Superior temporal gyrus (tissue), 1 donor: Measurements from ENCODE around the gene KREMEN1.
A peak's percentile ranks its signal among the peaks of the same experiment; 100 is the strongest.

Experiments used
- DNase-seq: peaks from one replicate; pipeline ENCODE4 v3.0.0-alpha.2; 2016; ENCODE audit errors: extremely low spot score

The KREMEN1 gene

DNA sequence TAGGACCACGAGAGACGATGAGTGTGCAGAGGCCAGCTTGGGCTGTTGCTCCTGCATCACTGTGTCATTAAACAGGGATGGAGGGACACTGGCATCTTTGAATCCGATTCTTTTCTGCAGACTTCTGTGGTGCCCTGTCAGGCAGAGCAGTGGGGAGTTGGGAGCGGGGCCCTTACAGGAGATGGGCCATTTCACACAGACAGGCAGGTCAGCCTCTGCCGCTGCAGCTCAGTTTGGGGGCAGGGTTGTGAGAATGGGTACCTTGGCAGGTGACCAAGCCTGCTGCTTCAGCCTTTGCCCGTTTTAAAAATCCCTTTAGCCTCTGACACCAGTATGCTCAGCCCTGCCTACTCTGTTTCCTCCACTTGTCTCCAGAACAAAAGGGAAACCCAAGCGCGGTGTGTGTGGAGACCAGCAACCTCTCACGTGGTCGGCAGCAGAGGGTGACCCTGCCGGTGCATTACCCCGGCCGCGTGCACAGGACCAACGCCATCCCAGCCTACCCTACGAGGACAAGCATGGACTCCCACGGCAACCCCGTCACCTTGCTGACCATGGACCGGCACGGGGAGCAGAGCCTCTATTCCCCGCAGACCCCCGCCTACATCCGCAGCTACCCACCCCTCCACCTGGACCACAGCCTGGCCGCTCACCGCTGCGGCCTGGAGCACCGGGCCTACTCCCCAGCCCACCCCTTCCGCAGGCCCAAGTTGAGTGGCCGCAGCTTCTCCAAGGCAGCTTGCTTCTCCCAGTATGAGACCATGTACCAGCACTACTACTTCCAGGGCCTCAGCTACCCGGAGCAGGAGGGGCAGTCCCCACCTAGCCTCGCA, 23.8 kb upstream of the KREMEN1 start:
- no peak for DNase-seq

DNA sequence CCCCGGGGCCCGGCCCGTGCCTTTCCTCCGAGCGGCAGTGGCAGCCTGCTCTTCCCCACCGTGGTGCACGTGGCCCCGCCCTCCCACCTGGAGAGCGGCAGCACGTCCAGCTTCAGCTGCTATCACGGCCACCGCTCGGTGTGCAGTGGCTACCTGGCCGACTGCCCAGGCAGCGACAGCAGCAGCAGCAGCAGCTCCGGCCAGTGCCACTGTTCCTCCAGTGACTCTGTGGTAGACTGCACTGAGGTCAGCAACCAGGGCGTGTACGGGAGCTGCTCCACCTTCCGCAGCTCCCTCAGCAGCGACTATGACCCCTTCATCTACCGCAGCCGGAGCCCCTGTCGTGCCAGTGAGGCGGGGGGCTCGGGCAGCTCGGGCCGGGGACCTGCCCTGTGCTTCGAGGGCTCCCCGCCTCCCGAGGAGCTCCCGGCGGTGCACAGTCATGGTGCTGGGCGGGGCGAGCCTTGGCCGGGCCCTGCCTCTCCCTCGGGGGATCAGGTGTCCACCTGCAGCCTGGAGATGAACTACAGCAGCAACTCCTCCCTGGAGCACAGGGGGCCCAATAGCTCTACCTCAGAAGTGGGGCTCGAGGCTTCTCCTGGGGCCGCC, 23.1 kb upstream of the KREMEN1 start:
- DNase-seq, result no peak

DNA sequence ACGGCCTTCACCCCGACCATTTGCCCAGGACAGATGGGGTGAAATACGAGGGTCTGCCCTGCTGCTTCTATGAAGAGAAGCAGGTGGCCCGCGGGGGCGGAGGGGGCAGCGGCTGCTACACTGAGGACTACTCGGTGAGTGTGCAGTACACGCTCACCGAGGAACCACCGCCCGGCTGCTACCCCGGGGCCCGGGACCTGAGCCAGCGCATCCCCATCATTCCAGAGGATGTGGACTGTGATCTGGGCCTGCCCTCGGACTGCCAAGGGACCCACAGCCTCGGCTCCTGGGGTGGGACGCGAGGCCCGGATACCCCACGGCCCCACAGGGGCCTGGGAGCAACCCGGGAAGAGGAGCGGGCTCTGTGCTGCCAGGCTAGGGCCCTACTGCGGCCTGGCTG, 22.4 kb upstream of the KREMEN1 start:
- DNase-seq, result no peak

DNA sequence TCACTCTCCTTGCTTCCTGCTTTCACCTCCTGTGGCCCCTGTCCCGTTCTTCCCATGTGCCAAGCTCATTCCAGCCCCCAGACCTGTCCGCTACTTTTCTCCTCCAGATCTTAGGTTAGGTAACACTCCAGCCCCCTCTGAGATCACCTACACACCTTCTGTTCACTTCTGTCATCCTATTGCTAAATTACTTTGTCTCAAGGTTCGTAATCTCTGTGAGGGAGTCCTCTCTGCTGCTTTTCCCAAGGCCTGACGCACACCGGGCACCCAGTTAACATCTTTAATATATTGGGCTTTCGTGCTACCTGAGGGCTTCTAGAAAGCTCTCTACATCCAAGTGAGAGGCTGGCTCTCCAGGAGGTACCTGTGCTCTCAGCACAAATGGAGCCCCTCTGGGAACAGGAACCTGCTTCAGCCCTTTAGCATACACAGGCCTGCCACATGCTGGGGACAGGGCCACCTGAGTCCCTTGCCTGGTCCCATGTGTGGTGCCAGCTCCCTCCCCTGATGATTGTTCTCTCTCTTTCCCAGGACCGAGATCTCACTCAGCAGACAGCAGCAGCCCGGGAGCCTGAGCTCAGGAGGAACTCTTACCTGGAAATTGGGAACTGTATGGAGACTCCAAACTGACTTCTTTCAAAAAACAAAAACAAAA, 19.7 kb upstream of the KREMEN1 start:
- no peak for DNase-seq

DNA sequence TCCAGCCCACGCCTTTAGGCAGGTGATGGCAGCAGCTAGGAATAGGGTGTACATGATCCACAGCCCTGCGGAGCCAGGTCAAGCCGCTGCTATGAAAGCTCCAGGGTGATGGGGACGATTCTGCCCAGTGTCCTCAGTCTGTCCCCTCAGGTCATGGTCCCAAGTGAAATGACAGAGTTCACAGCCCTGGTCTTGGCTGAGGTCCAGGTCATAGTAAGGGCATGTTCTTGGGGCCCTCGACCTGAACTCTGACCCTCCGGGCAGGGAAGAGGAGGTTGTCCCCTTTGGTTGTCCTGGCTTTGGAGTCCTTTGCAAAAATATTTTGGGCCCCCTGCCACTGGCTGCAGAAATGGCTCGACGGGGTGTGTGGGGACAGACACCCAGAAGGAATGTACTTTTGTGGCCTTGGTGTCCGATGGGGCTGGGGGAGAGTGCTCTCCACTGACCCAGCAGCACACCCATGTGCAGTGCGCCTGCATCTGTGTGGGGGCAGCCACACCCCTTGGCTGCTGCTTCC, 18.5 kb upstream of the KREMEN1 start:
- no peak for DNase-seq

DNA sequence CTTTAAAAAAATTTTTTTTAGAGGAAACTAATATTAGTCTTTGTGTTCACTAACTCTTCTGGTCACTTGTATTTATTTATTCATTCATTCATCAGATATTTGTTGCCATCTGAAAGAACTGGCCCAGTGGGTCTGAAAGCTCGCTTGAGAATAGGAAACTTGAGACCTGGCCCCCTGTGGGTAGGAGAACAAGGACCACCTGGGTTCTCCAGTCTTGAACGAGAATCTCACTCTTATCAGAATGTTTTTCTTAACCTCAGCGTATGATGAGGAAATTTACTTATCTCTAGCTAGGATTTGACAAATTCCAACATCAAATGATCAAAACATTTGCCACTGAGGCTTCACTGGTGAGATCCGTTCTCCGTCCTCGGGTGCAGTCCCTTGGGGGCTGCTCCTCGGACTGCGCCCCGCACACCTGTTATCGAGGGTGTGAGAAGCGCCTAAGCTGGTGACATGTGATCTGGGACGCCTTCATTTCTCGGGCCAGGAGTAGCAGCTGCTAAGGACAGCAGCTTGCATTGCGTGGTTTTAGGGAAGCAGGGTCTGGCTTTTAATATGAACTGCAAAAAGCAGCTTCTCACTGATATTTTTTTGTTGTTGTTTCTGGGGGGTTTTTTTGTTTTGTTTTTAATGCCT, 17.5 kb upstream of the KREMEN1 start:
- no peak for DNase-seq

DNA sequence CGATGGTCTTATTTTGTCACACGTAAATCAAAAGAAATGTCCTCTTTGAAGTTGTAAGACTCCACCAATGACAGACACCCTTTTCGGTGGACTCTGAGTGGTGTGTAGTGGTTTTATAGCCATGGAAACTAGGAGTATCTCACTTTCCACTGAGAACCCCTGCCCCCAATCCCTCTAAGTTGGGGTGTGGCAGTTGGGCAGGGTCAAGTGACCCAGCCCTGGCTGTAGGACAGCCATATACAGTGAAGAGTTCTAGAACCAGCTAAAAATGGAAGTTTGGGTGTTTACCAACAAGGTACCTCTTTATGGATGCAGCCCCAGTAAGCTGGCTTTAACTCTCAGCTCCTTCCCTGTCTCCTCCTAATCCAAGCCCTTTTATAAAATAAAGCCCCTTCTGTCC, 16.4 kb upstream of the KREMEN1 start:
- DNase-seq, result no peak

DNA sequence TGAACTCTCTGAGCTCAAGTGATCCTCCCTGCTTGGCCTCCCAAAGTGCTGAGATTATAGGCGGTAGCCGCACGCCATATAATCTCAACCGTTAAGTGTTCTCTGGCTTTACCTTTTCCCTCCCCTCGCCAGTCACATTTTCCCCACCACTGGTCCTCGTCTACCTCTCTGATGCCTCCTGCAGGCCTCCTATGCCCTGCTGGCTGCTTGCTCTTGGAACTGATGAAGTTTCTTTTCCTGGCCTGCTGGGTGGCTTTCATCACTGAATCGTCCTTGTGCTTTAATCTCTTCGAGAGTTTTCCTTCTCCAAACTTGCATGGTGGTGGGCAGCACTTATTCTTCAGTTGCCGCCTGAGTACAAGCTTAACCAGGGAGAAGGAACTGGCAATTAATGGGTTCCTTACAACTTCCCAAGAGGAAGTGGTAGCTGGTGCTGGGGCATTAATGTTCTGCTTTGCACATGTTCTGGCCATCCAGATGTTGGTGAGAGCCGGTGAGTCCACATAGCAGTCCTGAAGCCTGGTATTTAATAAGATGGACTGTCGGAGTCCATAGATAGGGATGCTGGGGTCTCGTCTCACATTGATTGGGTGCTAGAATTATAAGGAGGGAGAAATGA, 12.5 kb upstream of the KREMEN1 start:
- no peak for DNase-seq

DNA sequence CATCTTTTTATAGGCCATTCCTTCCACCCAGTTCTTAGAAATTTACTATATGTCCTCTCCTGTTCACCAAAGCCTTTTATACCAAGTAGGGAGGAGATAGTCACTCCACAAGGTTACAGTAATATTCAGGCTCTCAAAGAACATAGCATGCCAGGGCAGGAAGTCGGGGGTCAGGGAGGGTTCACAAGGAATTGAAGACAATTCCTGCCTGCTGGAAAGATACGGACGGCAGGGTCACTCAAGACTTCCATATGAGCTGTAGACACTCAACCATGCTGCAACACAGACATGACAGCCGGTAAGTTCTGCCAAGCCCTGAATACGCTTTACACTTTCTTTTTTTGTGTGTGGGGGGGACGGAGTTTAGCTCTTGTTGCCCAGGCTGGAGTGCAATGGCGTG, 11.9 kb upstream of the KREMEN1 start:
- DNase-seq, result no peak

DNA sequence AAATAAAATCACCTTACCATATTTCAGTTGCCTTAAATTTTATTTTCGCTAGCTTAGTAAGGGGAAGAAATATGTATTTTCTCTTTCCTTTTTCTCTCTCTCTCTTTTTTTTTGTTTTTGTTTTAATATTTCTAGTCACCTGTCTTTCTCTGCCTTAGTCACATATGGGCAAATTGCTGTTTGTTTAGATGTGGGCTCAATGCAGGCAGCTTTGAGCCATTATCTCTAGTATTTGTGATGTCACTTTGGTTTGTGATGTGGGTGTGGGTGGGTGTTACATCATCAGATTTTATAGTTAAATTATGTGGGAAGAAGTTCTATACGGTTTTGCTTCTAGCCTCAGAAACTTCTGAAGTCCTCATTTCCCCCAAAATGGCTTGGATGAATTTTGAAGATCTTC, 11.1 kb upstream of the KREMEN1 start, which contains the start of gene C22orf31:
TSS of gene C22orf31 (minus strand) at position 59 of the 400 bp plus-strand sequence. CDS start at position 20, 39 bp downstream.
- no peak for DNase-seq

DNA sequence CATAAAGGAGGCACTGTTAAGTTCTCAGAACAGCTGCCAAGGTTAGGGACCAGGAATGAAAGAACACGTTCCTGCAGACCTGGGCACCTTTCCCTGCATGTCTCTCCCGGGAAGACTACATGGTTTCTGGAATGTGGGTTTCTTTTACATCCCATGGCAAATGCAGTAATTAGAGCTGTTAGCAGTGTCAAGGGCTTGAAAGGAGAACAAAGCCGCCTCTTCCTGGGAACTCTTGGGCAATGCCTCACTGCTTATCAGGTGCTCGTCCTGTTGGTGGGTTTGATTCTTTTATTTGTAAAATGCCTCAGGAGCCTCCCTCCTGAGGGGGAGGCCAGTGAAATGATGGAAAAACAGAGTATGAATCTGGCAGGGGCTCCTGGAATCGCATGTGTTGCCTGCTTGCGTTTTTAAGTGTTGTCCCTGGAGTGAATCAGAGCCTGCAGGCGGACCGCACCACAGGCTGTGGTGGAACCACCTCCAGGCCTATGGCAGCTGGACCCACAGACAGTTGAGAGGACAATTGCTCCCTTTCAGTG, 10.5 kb upstream of the KREMEN1 start:
- DNase-seq, result no peak

DNA sequence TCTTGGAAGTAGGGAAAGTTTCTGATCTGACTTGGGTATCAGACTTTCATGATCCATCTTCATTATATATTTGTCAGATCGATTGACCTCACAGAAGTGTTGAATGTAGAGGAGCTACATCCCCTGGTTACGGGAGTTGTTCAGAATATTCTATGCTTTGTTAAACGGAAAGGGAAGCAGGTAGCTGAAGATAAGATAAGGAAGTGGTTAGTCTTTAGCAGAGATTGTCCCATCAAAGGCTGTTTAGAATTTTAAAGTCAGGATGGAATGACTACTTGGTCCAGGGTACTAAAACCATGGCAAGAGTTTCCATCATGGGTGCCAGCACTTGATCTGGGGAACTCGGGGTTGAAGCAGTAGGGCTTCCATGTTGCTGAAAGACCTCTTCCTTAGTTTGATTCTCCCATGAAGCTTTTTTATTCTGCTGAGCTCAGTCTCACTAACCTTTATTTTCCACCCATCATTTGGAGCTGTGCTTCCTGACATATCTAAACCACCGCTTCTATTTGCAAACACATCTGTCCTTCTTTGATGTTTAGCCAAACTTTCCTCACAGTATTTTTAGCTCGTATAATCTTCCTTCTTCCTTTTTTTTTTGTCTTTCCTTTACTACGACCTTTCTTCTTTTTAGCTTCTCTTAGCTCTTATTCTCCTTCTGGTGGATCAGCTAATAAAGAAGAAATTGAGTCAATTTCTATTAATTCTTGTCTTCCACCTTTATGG, 7.2 kb upstream of the KREMEN1 start:
- DNase-seq, result no peak

DNA sequence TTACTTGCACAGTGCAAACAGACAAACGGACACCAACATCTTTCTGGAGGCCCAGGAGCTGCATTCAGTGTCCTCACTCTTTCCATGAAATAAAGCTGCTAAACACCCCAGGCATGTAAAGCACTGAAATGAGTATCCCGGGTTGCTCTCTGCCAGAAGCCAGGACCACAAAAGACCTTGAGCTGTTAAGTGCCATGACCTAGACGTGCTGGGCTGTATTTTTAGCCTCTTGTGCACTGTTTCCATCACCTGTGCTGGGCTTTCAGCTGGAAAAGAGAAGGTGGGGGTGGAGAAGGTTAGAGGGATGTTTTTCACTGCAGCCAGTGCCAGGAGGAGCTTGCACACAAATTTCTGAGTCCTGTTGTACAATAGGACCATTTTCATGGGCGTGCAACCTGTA, 3.4 kb upstream of the KREMEN1 start:
- no peak for DNase-seq

DNA sequence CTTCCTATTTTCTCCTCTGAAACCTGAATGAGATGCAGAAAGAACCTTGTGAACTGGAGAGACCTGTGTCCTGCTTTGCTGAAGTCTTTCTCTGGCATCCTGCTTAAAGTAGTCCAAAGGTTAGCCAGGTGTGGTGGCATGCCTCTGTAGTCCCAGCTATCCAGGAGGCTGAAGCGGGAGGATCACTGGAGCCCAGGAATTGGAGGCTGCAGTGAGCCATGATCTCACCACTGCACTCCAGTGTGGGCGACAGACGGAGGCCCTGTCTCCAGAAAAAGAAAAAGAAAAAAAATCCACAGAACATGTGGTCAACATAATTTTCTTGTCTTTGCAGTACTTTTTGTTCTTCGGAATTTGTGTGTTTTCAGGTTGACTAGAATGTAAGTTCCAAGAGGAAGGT, 2.3 kb upstream of the KREMEN1 start:
- DNase-seq, result no peak

DNA sequence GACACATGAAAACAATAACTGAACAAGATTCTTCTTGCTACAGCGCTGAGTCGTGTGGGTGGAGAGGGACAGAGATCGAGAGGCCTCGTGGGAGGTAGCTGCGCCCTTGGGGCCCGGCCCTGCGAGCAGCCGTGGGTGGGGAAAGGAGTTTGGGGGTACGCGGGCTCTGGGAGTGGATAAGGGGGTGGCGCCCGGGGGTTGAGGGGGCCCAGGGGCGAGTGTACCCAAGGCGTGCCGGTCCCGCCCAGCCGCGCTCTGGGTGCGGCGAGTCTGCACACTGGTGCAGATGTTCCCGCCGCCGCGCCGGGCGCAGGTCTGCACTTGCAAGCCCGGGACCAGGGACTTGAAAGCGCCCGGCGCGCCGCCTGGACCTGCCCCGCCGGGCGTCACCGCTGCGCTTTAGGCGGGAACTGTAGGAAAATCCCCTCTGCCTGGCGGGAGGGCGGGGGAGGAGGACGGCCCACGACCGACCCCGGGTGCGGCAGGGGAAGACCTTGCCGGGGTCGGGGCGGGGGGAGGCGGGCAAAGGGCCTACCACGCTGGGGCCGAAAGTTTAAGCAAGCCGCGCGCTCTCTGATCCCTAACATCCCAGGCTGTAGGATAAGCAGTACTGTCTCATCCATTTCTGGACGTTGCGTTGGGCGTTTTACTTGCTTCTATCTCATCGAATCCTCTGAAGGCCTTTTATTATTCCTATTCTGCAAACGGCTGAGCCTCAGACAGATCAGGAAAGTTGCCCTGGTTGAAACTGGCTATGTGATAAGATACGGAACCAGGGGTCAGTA, 1.4 kb upstream of the KREMEN1 start:
- DNase-seq, result no peak

DNA sequence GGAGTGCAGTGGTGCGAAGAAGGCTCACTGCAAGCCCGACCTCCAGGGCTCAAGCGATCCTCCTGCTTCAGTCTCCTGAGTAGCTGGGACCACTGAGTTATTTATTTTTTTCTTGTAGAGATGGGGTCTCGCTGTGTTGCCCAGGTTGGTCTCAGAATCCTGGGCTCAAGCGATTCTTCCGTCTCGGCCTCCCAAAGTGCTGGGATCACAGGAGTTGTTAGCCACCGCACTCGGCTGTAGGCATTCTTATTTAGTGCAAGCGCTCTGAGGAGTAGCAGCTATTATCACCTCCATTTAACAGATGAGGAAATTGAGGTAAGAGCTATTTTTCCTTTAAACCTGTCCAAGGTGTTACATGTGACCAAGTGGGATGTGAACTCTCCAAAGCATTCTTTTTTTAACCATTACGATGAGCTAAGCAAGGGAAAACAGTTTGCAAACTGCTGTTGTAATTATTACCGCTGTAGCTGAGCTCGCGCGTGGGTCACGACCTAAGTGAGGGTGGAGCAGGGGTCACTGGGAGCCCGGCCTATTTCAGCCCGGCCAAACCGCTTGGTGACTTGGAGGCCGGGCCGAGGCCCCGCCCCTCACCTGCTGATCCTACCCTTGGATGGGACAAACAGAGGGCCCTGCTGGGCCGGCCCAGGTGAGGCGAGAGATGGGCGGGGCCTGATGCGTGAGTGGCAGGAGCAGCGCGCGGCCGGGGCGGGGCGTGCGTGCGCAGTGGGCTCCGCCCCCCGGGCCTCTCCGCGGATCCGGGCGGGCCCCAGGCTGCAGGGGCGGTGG, 449 bp upstream of the KREMEN1 start:
- peak; percentile 59 for DNase-seq

DNA sequence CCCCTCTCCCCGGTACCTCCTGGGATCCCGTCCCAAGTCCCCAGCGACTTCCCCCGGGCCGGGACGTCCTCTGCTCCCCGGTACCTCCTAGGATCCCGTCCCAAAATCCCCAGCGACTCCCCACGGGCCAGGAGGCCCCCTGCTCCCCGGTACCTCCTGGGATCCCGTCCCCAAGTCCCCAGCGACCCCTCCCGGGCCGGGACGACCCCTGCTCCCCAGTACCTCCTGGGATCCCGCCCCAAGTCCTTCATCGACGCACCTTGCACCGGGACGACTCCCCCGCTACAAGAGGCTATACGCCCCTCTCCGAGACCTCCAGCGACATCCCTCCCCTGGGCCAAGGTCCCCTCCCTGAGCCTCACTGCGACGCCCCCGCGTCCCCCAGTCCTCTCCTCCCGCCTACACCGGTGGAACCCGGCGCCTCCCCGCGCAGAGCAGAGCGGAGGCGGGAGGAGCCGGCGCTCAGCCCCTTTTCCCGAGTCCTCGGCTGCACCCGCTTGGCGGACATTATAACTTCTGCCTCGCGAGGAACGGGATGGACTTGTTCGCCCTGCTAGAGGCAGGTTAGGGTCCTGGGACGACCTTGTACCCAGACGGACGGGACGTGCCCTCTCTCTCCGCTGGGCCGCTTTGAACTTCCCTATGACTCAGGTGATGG, 912 bp downstream of the KREMEN1 start:
- DNase-seq, result no peak

DNA sequence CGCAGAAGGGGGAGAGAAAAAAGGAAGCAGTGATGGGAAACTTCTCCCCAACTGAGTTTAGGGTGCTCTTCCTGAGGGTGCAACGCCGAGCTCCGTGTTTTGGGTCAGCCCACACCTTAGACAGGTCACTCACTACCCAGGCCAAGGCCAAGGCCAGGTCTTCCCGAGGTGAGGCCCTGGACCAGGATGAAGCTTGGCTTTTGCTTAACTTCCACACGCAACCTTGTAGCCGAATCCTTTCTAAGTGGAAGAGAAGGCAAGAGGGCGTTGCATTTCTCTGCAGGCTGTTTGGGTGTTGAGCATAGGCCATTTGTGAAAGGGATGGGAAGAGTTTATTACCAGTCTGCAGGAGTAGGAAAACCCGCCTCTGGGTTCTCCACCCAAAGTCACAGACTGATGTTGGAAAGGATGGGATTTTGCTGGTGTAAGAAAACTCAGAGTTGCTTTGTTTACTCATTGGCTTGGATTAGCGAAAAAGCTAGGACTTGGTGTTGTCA, 1.5 kb downstream of the KREMEN1 start:
- DNase-seq, result no peak
